K562 (cell line): ENCODE results near the gene FUCA1. TPM values are rescaled to one million over a fixed set of nuclear protein-coding genes. Genes with fewer than 3 reads are reported as not detected.

Source experiments
- CBX3 ChIP-seq, 2 experiments: IDR thresholded peaks; 1 replicate in 1 of 2; 2 replicates in 1 of 2; pipeline ENCODE4 v1.6.1; 2012; ENCODE audit warnings: inconsistent platforms in 2 of 2, low read length in 2 of 2, borderline replicate concordance in 1 of 2, control low read depth in 1 of 2
- CREM ChIP-seq: IDR thresholded peaks from 2 replicates; pipeline ENCODE4 v1.6.1; 2014; ENCODE audit warnings: antibody characterized with exemption, low read depth
- DNMT1 ChIP-seq: fragments of 450-650 bp; IDR thresholded peaks from 2 replicates; pipeline ENCODE4 v1.6.1; 2016; ENCODE audit warnings: antibody characterized with exemption, mild to moderate bottlenecking
- KDM4B ChIP-seq, 2 experiments: fragments of 450-650 bp in 1 of 2; sonication (generic) in 1 of 2; IDR thresholded peaks; 2 replicates each; pipeline ENCODE4 v1.6.1; 2016 to 2017; ENCODE audit warnings: borderline replicate concordance in 2 of 2, antibody characterized with exemption in 1 of 2, low read depth in 1 of 2, mild to moderate bottlenecking in 1 of 2
- KHSRP ChIP-seq: fragments of 450-650 bp; IDR thresholded peaks from 2 replicates; pipeline ENCODE4 v1.6.1; 2017
- RAD51 ChIP-seq: fragments of 450-650 bp; IDR thresholded peaks from 2 replicates; pipeline ENCODE4 v1.7.1; 2016; ENCODE audit warnings: low read depth, mild to moderate bottlenecking, borderline replicate concordance
- STAG1 ChIP-seq: sonication (generic); formaldehyde crosslinking; IDR thresholded peaks from 2 replicates; pipeline ENCODE4 v1.5.0; 2020; ENCODE audit warnings: missing genetic modification reagents, borderline replicate concordance
- STAT5B ChIP-seq: fragments of 250-450 bp; sonication (Bioruptor Pico); IDR thresholded peaks from 2 replicates; pipeline ENCODE4 v1.8.0; 2021; ENCODE audit warnings: mild to moderate bottlenecking, inconsistent platforms
- ZNF586 ChIP-seq: fragments of 450-650 bp; formaldehyde crosslinking; conservative IDR thresholded peaks from 2 replicates; pipeline ENCODE4 v1.4.0; 2020; ENCODE audit warnings: mild to moderate bottlenecking, moderate library complexity
- polyA plus RNA-seq, 8 experiments: library from polyadenylated mRNA; depleted of rRNA in 4 of 8; stranded (reverse) in 5 of 8; unstranded in 3 of 8; fragments of >200 nt; fragmentation: Nextera tagmentation in 2 of 8; fragmentation: Illumina TruSeq in 1 of 8; extraction: Ambion mirVana in 2 of 8; extraction: Trizol in 1 of 8; gene quantifications; 2 replicates each; pipeline versions ENCODE4 v1.2.1 to v1.2.3, GENCODE V29; 2011 to 2014; ENCODE audit warnings: inconsistent platforms in 1 of 8, missing spikeins in 1 of 8
- total RNA-seq, 7 experiments: library from RNA; depleted of rRNA in 6 of 7; stranded (reverse); fragments of >200 nt in 6 of 7; fragmentation: Illumina TruSeq in 2 of 7; extraction: Trizol in 2 of 7; gene quantifications; 2 replicates each; pipeline versions ENCODE4 v1.2.1 to v1.2.3, GENCODE V29; 2011 to 2021; ENCODE audit warnings: low replicate concordance in 1 of 7
- TF ChIP-seq, protein P1 (sequence below): fragments of 450-650 bp; IDR thresholded peaks from 2 replicates; pipeline ENCODE4 v1.6.1; 2016; ENCODE audit warnings: mild to moderate bottlenecking, moderate library complexity
- TF ChIP-seq, protein P2 (sequence below): sonication (generic); formaldehyde crosslinking; IDR thresholded peaks from 2 replicates; pipeline ENCODE4 v1.8.1; 2023; ENCODE audit warnings: mild to moderate bottlenecking, missing genetic modification reagents
- TF ChIP-seq, protein P3 (sequence below): sonication (generic); formaldehyde crosslinking; IDR thresholded peaks from 2 replicates; pipeline ENCODE4 v1.8.0; 2023; ENCODE audit warnings: mild to moderate bottlenecking, missing genetic modification reagents

Gene FUCA1
- total and polyA plus RNA-seq, 9 of the 15 experiments (the other 6 are each of a cell fraction or from before 2014, with no cell fraction given) = 7.0 to 20.5 (median 13.5) TPM

DNA sequence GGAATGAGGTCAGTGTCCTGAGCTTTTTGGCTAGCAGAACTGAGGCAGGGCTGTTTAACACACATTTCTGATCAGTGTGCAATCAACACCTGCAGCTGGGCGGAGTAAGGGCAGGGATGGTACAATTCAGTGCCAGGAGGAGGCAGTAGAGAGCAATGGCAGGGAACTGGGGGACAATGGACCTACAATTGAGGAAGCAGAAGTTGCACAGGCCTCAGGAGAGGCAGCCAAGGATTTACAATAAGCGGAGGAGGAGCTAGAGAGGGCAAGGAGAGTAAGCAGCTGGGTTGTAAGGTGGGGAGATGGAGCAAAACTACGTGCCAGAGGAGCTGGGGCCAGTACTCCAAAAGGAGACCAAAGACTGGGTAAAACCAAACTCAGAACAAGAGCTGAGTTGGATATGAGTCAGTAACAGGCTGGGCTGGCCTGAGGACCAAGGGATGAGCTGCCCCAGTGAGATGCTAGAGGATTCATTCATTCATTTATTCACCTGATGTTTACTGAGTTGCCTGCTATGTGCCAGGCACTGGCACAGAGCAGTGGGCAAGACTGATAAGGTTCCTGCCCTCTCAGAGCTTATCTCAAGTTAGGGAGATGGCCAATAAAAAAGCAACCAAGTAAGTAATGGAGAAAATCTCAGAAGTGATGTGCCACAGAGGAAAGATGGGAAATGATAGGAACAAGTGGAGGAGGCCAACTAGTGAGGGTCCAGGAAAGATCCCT is 57.1 kb downstream of the FUCA1 start (continued):
- peak in 1 of 2 experiments; percentile 47; a peak in 1 of 3 replicates for TF ChIP-seq CBX3 (IDR thresholded peaks at IDR 0.05; ENCODE audit: borderline replicate concordance in 1 of 2, low read length in 2 of 2)
- peak; percentile 61; the same call in 1 of the 2 replicates for TF ChIP-seq CREM
- TF ChIP-seq, protein P1, sequence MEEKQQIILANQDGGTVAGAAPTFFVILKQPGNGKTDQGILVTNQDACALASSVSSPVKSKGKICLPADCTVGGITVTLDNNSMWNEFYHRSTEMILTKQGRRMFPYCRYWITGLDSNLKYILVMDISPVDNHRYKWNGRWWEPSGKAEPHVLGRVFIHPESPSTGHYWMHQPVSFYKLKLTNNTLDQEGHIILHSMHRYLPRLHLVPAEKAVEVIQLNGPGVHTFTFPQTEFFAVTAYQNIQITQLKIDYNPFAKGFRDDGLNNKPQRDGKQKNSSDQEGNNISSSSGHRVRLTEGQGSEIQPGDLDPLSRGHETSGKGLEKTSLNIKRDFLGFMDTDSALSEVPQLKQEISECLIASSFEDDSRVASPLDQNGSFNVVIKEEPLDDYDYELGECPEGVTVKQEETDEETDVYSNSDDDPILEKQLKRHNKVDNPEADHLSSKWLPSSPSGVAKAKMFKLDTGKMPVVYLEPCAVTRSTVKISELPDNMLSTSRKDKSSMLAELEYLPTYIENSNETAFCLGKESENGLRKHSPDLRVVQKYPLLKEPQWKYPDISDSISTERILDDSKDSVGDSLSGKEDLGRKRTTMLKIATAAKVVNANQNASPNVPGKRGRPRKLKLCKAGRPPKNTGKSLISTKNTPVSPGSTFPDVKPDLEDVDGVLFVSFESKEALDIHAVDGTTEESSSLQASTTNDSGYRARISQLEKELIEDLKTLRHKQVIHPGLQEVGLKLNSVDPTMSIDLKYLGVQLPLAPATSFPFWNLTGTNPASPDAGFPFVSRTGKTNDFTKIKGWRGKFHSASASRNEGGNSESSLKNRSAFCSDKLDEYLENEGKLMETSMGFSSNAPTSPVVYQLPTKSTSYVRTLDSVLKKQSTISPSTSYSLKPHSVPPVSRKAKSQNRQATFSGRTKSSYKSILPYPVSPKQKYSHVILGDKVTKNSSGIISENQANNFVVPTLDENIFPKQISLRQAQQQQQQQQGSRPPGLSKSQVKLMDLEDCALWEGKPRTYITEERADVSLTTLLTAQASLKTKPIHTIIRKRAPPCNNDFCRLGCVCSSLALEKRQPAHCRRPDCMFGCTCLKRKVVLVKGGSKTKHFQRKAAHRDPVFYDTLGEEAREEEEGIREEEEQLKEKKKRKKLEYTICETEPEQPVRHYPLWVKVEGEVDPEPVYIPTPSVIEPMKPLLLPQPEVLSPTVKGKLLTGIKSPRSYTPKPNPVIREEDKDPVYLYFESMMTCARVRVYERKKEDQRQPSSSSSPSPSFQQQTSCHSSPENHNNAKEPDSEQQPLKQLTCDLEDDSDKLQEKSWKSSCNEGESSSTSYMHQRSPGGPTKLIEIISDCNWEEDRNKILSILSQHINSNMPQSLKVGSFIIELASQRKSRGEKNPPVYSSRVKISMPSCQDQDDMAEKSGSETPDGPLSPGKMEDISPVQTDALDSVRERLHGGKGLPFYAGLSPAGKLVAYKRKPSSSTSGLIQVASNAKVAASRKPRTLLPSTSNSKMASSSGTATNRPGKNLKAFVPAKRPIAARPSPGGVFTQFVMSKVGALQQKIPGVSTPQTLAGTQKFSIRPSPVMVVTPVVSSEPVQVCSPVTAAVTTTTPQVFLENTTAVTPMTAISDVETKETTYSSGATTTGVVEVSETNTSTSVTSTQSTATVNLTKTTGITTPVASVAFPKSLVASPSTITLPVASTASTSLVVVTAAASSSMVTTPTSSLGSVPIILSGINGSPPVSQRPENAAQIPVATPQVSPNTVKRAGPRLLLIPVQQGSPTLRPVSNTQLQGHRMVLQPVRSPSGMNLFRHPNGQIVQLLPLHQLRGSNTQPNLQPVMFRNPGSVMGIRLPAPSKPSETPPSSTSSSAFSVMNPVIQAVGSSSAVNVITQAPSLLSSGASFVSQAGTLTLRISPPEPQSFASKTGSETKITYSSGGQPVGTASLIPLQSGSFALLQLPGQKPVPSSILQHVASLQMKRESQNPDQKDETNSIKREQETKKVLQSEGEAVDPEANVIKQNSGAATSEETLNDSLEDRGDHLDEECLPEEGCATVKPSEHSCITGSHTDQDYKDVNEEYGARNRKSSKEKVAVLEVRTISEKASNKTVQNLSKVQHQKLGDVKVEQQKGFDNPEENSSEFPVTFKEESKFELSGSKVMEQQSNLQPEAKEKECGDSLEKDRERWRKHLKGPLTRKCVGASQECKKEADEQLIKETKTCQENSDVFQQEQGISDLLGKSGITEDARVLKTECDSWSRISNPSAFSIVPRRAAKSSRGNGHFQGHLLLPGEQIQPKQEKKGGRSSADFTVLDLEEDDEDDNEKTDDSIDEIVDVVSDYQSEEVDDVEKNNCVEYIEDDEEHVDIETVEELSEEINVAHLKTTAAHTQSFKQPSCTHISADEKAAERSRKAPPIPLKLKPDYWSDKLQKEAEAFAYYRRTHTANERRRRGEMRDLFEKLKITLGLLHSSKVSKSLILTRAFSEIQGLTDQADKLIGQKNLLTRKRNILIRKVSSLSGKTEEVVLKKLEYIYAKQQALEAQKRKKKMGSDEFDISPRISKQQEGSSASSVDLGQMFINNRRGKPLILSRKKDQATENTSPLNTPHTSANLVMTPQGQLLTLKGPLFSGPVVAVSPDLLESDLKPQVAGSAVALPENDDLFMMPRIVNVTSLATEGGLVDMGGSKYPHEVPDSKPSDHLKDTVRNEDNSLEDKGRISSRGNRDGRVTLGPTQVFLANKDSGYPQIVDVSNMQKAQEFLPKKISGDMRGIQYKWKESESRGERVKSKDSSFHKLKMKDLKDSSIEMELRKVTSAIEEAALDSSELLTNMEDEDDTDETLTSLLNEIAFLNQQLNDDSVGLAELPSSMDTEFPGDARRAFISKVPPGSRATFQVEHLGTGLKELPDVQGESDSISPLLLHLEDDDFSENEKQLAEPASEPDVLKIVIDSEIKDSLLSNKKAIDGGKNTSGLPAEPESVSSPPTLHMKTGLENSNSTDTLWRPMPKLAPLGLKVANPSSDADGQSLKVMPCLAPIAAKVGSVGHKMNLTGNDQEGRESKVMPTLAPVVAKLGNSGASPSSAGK = no peak
- no peak for TF ChIP-seq DNMT1
- TF ChIP-seq ZNF586 = no peak
- TF ChIP-seq, protein P2, sequence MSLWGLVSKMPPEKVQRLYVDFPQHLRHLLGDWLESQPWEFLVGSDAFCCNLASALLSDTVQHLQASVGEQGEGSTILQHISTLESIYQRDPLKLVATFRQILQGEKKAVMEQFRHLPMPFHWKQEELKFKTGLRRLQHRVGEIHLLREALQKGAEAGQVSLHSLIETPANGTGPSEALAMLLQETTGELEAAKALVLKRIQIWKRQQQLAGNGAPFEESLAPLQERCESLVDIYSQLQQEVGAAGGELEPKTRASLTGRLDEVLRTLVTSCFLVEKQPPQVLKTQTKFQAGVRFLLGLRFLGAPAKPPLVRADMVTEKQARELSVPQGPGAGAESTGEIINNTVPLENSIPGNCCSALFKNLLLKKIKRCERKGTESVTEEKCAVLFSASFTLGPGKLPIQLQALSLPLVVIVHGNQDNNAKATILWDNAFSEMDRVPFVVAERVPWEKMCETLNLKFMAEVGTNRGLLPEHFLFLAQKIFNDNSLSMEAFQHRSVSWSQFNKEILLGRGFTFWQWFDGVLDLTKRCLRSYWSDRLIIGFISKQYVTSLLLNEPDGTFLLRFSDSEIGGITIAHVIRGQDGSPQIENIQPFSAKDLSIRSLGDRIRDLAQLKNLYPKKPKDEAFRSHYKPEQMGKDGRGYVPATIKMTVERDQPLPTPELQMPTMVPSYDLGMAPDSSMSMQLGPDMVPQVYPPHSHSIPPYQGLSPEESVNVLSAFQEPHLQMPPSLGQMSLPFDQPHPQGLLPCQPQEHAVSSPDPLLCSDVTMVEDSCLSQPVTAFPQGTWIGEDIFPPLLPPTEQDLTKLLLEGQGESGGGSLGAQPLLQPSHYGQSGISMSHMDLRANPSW = no peak
- TF ChIP-seq KDM4B (IDR thresholded peaks at IDR 0.05; ENCODE audit: borderline replicate concordance in 2 of 2, low read depth in 1 of 2) = no peak
- TF ChIP-seq, protein P3, sequence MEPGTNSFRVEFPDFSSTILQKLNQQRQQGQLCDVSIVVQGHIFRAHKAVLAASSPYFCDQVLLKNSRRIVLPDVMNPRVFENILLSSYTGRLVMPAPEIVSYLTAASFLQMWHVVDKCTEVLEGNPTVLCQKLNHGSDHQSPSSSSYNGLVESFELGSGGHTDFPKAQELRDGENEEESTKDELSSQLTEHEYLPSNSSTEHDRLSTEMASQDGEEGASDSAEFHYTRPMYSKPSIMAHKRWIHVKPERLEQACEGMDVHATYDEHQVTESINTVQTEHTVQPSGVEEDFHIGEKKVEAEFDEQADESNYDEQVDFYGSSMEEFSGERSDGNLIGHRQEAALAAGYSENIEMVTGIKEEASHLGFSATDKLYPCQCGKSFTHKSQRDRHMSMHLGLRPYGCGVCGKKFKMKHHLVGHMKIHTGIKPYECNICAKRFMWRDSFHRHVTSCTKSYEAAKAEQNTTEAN (CRISPR knock-in tag) = no peak
- TF ChIP-seq STAT5B = no peak
- TF ChIP-seq STAG1 (CRISPR knock-in tag) = no peak; the same call in 1 of the 2 replicates
- TF ChIP-seq KHSRP = no peak
- TF ChIP-seq RAD51 = no peak
